HG02981 (cell line): ENCODE results near the gene PKN3.
A peak's percentile ranks its signal among the peaks of the same experiment; 100 is the strongest.

Experiments used
- ATAC-seq: cut with Tn5 transposase; IDR thresholded peaks from one replicate; pipeline ENCODE4 v1.9.1; 2021; ENCODE audit warnings: mild to moderate bottlenecking, moderate library complexity; ENCODE audit not compliant: unreplicated experiment

The PKN3 gene

GRCh38 chr9:128715436-128715750, 13.1 kb downstream of the PKN3 start:
- ATAC-seq: no peak

DNA sequence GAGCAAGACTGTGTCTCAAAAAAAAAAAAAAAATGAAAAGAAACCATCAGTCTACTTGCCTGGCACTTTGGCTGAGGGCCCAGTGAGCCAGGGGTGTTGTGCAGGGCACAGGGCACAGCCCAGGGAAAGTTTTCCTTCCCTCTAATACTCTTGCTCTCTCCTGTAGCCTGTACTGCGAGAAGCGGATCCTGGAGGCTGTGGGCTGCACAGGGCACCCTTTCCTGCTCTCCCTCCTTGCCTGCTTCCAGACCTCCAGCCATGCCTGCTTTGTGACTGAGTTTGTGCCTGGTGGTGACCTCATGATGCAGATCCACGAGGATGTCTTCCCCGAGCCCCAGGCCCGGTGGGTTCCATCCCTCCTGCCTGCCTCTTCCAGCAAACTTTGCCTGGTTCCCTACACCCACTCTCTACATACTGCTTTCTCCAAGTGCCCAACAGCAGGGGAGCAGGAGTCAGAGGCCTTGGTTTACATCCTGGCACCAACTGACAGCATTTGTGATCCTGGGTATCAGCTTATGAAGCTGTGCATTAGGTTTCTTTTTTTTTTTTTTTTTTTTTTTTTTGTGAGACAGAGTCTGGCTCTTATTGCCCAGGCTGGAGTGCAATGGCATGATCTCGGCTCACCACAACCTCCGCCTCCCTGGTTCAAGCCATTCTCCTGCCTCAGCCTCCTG, 14.4 kb downstream of the PKN3 start:
- no peak for ATAC-seq

- ATAC-seq: no peak
Observed at GRCh38 chr9:128718047-128718446, 15.7 kb downstream of the PKN3 start.

GRCh38 chr9:128718475-128718874, 16.2 kb downstream of the PKN3 start:
- no peak for ATAC-seq

GRCh38 chr9:128719919-128720605, 17.8 kb downstream of the PKN3 start:
- ATAC-seq: no peak

DNA sequence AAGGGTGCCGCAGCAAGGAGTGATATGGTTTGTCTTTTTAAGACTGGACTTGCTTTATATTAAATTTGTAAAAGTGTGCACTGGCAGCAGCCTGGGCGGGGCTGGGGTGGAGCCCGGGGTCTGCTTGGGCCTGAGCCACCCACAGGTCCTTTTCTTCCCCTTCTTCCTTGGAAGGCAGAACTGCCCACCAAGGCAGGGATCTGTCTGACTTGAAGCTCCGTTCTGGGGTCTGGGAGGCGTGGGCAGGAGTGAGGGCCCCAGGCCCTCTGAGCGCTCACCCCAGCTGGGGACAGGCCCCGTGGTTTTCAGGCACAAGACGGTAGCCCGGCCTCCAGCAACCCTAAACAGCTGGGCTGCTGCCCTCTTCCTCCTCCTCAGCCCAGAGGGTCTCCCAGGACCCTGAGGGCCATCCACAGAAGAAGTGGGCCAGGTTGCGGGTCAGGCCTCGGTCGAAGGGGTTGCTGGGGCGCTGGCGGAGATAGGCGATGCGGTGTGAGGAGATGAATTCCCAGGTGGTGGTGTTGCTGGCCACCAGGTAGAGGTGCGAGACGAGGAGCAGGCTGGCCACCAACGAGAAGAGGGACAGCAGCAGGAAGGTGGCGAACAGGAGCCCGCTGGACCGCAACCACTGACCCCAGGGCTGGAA, 18.7 kb downstream of the PKN3 start:
- no peak for ATAC-seq

DNA sequence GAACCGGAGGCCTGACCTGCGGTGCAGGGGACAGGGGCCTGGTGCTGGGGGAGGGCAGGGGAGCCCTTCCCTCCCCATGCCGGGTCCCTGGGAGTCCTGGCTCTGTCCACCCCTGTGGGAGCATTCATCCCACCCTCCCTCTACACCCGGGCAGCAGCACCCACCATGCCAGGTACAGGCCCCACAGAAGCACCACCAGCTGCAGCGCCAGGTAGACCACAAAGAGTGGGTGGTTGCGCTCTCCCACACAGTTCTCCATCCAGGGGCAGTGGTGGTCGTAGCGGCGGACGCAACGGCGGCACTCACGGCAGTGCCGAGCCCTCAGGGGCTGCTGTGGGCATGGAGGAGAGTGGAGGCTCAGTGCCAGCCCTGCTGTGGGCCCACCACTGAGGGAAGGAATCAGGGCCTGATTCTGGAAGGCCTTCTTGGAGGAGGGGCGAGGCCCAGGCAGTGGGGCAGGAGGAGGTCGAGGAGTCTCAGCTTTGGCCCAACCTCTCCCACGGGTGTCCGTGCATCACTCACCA, 19.2 kb downstream of the PKN3 start:
- no peak for ATAC-seq

DNA sequence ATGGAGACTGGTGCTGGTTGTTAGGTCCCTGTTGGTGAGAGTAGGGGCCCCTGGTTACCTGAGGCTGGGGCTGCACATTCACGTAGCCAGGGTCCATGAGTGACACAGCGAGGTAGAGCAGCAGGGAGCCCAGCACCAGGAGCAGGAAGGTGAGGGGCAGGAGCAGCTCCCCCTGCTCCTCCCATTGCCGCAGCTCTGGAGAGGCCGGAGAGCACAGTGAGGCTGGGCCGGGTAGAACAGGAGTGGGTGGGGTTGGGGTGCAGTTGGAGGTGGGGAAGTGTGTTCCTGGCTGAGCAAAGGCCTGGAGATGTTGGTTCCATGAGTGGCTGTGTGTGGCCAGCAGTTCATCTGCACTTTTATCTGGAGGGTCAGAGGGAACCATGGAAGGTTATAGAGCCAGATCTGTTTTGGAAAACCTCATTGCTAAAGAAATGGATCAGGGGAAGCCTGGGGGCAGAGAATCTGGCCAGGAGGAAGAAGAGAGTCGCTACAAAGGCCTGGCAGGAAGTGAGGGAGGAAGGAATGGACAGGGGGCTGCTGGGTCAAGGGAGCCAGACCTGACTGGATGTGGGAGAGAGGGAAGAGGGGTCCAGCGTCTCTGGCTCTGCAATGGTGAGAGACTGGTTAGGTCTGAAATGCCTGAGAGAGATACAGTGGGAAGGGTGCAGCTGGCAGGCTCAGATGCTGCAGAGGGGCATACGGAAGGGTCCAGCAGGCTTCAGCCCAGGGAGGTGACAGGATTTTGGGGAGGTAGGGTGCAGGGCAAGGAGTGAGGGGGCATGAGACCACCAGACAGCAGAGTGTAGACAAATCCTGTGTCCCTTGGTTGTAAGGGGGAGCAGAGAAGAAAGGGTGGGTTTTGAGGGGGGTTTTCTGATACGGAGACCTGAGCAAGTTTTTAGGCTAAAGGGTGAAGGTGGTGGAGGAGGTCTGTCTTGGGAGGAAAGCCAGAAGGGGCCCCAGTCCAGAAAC, 20.4 kb downstream of the PKN3 start:
- ATAC-seq: no peak

DNA sequence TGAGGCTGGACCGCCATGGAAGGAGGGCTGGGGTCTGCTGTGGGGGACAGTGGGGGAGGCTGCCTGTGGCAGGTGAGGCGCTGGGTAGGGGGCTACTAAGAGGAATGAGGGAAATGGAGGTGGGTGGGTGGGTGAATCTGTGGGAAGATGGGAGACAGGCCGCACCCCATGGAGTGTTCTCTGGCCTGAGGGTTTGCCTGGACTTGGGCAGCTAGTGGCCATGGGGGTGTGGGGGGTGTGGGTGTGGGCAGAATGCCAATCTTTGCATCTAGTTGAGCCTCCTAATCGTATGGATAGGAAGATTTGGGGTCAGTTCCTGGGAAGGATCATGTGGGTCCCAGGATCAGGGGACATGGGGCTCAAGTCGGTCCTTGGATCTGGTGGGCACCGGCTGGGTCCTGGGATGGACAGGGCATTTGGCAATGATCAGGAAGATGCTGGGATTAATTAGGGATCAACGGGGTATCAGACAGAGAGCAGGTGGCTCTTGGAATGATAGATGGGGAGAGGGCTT, 21.1 kb downstream of the PKN3 start:
- no peak for ATAC-seq

GRCh38 chr9:128723866-128724743, 21.8 kb downstream of the PKN3 start, which contains the start of gene ZDHHC12:
ZDHHC12 (minus strand) TSS chr9:128724127; CDS start chr9:128724093, 34 bp downstream.
- ATAC-seq: peak; percentile 96

GRCh38 chr9:128724744-128725211, 22.5 kb downstream of the PKN3 start:
- ATAC-seq: no peak

DNA sequence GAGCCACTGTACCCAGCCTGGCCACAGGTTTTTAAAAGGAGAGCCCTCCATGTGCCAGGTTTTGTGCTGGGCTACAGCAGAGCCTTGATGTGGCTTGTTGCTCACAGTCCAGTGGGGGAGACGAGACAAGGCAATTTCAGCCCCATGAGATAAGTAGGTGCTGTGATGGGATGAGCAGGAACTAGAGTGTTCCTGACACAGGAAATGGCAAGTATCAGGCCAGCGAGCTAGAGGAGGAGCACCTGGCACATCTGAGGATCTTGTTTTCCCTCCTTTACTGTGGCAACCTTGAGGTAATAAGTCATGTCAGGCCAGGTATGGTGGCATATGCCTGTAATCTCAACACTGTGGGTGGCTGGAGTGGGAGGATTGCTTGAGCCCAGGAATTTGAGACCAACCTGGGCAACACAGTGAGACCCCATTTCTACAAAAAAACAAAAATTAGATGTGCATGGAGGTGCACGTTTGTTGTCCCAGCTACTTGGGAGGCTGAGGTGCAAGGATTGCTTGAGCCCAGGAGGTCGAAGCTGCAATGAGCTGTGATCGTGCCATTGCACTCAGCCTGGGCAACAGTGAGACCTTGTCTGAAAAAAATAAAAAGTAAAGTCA, 25.4 kb downstream of the PKN3 start:
- no peak for ATAC-seq

- no peak for ATAC-seq
Observed at GRCh38 chr9:128728298-128728697, 26.0 kb downstream of the PKN3 start.

DNA sequence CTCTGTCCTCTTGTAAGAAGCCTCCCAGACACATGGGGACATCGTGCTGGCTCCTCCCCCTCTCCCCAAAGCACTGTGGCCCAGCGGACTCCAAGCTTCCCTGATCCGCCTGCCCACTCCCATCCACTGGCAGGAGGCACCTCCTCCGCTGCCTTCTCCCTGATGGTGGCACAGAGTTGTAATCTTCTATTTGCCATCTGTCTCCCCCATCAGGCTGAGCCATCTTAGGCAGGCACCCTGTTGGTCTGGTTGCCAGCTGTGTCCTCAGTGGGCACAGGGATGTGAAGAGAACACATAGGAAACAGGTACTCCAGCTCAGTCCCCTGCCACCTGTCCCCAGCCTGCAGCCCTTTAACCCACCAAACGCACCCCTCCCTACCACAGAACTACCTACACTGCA, 27.0 kb downstream of the PKN3 start:
- no peak for ATAC-seq

DNA sequence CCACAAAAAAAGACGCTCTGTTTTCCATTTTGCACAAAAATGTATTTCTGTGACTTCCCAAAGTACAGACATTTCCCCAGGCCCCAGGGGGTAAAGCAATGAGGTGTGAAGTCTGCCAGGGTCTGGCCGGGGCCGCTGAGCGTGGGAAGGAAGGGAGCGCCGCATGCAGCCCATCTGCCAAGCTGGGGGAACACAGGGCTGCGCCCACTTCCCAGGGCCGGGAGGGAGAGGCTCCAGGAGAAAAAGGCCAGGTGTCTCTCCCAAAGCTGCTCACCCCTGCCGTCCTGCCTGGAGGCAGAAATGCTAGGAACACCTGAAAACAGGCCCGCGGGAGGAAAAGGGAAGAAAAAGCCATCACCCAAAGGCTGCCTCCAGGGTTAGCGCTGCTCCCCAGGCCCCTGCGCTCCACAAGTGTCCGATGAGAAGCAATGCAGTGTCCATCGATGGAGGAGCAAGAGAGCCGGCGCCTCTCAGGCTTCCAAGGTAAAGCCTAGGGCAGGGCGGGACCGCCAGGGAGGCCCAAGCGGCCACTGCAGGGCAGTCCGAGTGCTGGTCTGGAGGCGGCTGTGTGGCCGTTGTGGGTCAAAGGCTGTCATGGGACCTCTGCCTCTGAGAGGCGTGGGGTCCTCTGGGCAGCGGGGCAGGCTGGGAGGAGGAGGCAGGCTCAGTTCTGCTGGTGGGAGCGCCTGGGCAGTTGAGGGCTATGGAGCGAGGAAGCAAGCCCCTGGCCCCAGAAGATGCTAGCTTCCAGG, 27.6 kb downstream of the PKN3 start:
- no peak for ATAC-seq

DNA sequence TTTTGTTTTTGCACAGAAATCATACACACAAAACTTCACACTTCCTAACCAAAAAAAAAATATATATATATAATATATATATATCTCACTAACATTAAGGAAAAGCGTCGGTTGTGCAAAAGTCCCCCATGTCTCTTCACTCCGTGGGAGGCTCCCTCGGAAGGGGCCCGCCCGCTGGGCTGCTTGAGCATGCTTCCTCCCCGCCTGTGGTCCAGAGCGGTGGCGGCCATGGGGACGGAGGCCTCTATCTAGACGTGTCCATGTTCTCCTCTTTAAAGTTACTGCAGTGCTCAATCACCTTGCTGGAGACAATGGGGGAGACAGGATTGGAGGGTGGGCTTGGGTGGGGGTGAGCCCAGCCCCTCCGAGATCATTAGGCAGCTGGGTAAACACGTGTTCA, 28.8 kb downstream of the PKN3 start:
- ATAC-seq: no peak

GRCh38 chr9:128731691-128732090, 29.4 kb downstream of the PKN3 start:
- ATAC-seq: no peak

DNA sequence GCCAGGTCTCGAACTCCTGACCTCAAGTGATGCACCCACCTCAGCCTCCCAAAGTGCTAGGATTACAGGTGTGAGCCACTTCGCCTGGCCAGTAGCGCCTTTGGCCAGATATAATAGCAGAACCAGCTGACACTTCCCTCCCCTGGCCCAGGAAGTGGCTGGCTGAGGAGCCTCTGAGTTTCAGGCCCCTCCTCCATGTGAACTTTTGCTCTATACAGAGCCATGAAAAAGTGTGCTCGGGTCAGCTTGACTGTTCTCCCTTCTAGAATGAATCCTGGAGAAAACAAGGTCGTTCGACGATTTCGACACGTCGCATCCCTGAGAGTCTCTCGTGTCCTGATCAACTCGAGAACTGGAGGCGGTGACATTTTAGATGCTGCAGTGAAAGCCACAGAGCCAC, 30.3 kb downstream of the PKN3 start:
- ATAC-seq: no peak
